RKO (cell line): ENCODE results near the gene CDKN2B.
A peak's percentile ranks its signal among the peaks of the same experiment; 100 is the strongest.

Source experiments
- DNase-seq: peaks from one replicate; pipeline ENCODE4 v3.0.0-alpha.2; 2016; ENCODE audit warnings: low spot score

CDKN2B gene

GRCh38 chr9:22033012-22033630 lies 24.0 kb upstream of the CDKN2B start:
- no peak for DNase-seq

DNA sequence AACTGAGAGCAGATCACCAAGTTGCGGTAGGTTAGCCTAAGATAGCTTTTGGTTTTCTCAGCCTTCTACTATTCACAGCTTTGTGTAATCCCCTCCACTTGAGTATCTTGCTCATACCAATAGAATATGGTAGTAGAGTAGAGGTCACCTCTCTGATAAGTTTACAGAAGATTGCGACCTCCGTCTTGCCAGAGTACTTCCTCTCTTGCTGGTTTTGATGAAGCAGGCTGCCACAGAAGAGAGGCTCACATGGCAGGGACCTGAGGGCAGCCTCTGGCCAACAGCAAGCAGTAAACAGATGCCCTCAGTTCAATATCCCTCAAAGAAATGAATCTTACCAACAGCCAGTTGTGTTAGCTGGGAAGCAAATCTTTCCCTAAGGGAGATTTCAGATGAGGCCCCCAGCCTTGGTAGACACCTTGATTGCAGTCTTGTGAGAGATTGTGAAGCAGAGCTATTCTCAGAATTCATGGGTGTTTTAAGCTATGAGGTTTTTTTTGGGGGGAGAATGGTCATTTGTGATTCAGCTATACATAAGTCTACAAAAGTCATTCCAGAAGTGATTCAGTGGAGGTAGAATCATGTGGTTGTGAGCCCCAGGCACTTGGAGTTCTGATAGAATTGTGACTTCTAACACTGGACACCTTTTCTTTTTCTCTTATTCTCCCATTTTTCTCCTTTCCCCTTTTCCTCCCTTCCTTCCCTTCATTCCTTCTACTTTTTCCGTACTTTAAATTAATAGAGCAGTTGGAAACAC lies 22.7 kb upstream of the CDKN2B start:
- DNase-seq: no peak

DNA sequence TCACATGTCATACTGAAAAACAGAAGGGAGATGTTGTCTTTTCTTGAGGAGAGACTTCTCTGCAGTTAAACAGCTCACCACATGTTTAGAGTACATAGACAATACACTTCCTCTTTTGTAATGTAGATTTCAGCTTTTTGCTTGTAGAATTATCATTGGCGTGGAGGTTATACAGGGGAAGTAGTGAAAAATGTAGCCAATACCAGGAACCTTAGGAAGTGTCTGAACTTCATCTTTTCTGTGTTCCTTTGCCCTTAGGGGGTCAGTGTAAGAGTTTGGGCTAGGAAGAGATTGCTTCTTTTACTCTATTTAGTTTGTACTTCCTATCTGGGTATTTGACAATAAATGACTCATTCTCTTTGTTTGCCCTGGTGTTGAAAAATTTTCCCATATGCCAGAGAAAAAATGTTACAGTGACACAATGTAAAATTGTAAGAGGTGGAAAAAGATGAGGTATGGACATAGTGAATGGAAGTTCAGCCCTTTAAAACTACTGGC lies 21.0 kb upstream of the CDKN2B start:
- peak; percentile 31 for DNase-seq

- DNase-seq: no peak
Measured at GRCh38 chr9:22029231-22029630, 20.1 kb upstream of the CDKN2B start.

- no peak for DNase-seq
Measured at GRCh38 chr9:22028394-22028793, 19.3 kb upstream of the CDKN2B start.

GRCh38 chr9:22026696-22027095 lies 17.6 kb upstream of the CDKN2B start:
- no peak for DNase-seq

GRCh38 chr9:22022396-22022795 lies 13.3 kb upstream of the CDKN2B start:
- DNase-seq: no peak

GRCh38 chr9:22010866-22011625 lies 1.9 kb upstream of the CDKN2B start:
- DNase-seq: no peak

GRCh38 chr9:22009506-22009867 lies 382 bp upstream of the CDKN2B start:
- DNase-seq: no peak

- DNase-seq: no peak
Measured at GRCh38 chr9:22008384-22008716, 755 bp downstream of the CDKN2B start.

DNA sequence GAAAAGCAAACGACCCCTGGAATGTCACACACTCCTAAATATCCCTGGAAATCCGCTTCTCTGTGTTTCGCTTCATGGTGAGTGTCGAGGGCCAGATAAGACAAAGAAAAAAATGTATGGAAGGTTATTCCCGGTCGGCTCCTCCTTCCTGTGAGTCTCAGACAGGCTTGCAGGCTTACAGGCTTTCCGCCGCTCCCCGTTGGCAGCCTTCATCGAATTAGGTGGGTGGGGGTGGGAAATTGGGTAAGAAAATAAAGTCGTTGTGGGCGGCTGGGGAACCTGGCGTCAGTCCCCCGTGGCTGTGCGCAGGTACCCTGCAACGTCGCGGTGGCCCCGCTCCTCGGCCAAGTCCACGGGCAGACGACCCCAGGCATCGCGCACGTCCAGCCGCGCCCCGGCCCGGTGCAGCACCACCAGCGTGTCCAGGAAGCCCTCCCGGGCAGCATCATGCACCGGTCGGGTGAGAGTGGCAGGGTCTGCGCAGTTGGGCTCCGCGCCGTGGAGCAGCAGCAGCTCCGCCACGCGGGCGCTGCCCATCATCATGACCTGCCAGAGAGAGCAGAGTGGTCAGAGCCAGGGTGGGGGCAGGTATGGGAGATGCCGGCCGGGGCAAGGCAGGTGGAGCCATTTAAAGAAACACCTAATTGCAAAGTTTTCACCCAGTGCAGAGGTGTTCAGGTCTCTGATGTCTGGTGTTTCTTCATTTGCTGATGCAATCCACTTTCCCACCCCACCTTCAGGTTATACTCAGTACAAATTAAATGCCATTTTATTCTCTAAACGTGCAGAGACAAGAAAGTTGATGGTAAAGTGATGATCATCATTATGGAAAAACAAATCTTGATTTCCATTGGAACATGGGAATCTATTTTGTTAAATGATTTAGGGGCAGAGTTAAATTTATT lies 3.2 kb downstream of the CDKN2B start:
- DNase-seq: no peak

GRCh38 chr9:22005021-22005701 lies 3.9 kb downstream of the CDKN2B start:
- no peak for DNase-seq

GRCh38 chr9:22002038-22002437 lies 7.1 kb downstream of the CDKN2B start:
- no peak for DNase-seq

- no peak for DNase-seq
Measured at GRCh38 chr9:21998026-21998425, 11.1 kb downstream of the CDKN2B start.

DNA sequence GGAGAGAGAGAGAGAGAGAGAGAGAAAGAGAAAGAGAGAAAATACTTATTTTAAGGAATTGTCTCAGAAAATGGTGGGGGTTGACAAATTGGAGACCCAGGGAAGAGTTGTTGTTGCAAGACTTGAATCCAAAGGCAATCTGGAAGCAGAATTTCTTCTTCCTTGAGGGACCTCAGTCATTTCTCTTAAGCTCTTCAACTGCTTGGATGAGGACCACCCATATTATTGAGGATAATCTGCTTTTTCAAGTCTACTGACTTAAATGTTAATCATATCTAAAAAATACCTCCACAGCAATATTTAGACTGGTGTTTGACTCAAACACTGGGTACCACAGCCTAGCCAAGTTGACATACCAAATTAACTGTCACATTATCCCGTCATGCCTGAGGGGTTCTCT lies 11.6 kb downstream of the CDKN2B start:
- no peak for DNase-seq

- no peak for DNase-seq
Measured at GRCh38 chr9:21996858-21997257, 12.2 kb downstream of the CDKN2B start.

GRCh38 chr9:21996438-21996837 lies 12.7 kb downstream of the CDKN2B start:
- DNase-seq: peak; percentile 75

- DNase-seq: peak; percentile 69
Measured at GRCh38 chr9:21995666-21996398, 13.3 kb downstream of the CDKN2B start.

DNA sequence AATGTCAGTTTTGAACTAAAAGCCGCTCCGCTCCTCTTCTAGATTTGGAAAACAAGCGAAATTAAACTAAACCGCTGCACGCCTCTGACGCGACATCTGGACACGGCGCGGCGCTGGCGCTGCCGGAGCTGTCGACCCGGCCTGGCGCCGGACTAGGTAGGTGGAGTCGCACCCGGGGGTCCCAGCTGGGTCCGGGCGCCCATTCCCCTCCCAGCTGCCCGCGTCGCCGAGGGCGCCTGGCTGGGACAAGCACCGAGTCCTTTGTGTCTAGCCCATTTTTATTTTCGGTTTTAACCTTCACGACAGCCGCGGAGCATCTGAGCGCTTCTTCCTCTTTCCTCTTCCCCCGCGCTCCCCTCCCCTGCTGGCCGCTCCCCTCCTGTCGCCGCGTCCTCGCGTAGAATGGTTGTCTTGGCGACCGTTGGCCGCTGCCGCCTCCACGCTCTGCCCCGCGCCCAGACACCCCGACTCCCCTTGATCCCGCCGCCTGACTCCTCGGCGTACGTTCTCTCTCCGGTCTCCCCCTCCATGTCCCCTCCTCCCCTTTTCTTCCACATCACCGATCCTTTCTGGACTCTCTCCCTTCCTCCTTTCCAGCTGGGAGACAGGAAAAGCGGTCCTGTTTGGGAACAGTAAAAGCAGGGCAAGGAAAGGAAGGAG lies 14.0 kb downstream of the CDKN2B start:
- DNase-seq: peak; percentile 87

DNA sequence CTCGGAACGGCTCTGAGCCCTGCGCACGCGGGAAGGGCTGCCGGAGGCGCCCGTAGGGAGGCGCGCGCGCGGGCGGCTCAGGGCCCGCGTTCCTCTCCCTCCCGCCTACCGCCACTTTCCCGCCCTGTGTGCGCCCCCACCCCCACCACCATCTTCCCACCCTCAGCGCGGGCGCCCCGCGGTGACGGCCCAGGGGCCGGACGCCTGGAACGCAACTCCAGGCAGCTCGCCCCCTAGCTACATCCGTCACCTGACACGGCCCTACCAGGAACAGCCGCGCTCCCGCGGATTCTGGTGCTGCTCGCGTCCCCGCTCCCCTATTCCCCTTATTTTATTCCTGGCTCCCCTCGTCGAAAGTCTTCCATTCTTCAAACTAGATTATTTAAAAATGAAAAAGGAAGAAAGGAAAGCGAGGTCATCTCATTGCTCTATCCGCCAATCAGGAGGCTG lies 14.5 kb downstream of the CDKN2B start, which contains the start of gene CDKN2B-AS1:
Gene CDKN2B-AS1 (plus strand): TSS at position 236 of the 450 bp plus-strand sequence.
- no peak for DNase-seq
